HG02678 (cell line): Measurements from ENCODE around the gene ADH7.

ENCODE experiments used
- ATAC-seq: cut with Tn5 transposase; IDR thresholded peaks from one replicate; pipeline ENCODE4 v1.9.1; 2021; ENCODE audit warnings: mild to moderate bottlenecking, moderate library complexity; ENCODE audit not compliant: unreplicated experiment

ADH7 gene

DNA sequence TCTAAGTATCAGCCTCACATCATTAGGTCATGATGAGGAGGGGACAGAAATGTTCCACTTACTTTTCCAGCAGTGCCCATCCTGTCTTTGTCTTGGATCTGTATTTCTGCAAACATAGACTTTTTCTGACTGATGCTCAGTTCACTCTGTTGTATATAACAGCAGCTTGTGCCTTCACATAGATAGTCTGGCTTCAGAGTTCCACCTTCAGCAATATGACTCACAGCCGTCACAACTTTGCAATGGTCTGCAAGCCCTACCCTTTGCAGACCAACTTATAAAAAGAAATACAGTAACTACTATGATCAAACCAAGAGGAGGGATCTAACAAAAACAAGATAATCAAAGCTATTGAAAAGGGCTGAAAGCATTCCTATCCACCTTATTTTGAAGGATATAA is at the start of gene ADH7:
Gene ADH7, minus strand, starts transcription at position 189 of the 400 bp plus-strand sequence. Its CDS starts 109 bp downstream, at position 80.
- ATAC-seq = no peak

DNA sequence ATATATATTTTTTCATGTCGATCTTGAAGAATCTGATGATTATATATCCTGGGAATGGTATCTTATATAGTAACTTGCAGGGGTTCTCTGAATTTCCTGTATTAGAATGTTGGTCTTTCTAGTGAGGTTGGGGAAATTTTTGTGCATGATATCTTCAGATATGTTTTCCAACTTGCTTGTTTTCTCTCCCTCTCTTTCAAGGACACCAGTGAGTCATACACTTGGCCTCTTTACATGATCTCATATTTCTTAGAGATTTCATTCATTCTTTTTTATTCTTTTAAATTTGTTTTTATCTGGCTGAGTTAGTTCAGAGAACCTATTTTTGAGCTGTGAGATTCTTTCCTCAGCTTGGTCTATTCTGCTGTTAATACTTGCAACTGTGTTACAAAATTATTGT is 48.5 kb upstream of the ADH7 start:
- no peak for ATAC-seq

DNA sequence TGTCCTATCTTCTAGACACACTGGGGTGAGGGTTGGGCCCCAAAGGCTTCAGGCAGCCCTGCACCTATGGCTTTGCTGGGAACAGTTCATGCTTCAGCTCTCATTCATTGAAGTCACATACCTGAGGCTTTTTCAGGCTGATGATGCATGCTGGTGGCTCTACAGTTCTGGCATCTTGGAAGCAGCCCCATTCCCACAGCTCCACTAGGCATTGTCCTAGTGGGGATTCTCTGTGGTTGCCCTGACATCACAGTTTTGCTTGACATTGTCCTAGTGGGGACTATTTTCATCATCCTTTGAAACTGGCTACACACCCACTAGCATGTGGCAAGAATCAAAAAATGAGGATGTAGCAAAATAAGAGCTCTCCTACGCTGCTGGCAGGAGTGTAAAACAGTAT is 38.0 kb upstream of the ADH7 start:
- ATAC-seq = no peak

DNA sequence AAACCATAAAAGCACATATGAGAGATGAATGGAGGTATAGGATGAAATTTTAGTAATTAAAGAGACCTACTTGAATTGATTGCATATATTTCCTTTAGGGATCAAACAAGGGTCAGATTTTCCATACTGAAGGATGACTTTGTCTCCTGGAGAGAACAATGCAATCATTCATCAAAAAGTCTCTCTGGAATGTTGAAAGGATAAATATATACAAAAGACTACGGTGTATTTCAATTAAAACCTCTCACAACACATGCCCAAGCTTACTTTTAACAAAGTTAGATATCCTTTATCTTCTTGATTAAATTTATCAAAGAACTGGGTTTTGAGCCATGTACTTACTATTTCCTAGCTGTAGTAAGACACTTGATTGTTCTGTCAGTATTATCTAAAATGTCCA is 36.8 kb upstream of the ADH7 start:
- no peak for ATAC-seq

DNA sequence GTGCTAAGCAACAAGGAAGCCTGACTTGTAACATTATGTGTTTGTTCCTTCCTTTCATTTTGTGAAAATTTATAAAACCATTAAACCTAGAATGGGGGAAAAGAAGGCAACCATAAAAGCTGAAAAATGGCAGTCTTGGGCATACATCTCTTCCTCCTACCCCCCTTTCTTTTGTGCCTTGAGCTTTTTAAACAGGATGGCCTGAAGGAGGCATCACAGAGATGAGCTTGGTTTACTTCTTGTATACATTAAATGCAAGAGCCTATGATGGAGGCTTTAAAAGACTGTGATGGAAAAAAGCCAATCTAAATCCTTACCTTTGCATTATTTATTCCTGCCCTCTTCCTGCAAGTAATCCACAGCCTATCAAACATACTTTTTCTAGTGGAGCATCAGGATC is 36.2 kb upstream of the ADH7 start:
- ATAC-seq = no peak

DNA sequence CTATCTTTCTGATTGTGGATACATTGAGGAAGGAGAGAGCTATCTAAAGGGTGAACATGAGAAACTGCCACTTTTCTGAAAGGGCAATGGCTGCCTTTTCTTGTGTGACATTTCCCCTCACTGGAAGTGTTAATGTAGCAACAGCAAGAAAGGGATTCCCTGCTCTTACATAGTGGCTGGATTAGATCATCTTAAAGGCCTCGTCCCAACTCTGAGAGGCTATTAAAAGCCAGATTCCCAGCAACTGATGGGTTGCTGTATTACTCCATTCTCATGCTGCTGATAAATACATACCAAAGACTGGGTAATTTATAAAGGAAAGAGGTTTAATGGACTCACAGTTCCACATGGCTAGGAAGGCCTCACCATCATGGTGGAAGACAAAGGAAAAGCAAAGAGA is 33.7 kb upstream of the ADH7 start:
- ATAC-seq = no peak

DNA sequence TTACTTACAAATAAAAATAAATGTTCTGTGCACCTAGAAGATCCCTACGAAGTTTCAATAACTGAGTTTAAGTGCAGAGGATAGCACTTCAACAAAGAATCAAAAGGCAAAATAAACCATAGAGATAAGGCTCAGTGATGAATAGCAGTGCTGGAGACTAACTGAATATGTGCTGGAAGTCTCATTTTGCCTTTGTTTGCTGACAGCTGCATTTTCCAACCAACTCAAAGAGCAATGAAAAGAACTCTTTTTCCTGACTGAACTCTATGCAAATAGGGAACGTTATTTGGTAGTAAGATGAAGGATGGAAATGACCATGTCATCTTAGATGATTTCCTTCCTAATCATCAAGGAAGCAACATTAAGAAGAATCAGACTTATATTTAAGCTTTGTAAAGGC is 32.7 kb upstream of the ADH7 start:
- ATAC-seq = no peak

DNA sequence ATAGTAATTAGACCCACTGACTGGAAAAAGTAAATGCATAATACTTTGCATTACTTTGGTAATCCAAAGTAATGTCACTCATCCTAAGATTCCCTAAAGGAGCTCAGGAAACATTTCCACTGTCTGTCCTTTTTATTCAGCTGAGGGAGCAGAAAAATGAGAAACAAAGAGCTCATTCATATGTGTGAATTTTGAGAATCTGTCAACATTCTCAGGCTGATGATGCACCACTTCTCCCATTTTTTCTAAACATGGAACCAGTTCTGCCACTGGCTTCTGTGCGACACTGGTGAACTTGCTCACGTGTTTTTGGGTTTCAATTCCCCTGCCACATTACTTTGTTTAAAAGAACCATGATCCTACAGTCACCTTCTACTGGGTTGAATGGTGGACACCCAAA is 28.4 kb upstream of the ADH7 start:
- ATAC-seq = no peak

DNA sequence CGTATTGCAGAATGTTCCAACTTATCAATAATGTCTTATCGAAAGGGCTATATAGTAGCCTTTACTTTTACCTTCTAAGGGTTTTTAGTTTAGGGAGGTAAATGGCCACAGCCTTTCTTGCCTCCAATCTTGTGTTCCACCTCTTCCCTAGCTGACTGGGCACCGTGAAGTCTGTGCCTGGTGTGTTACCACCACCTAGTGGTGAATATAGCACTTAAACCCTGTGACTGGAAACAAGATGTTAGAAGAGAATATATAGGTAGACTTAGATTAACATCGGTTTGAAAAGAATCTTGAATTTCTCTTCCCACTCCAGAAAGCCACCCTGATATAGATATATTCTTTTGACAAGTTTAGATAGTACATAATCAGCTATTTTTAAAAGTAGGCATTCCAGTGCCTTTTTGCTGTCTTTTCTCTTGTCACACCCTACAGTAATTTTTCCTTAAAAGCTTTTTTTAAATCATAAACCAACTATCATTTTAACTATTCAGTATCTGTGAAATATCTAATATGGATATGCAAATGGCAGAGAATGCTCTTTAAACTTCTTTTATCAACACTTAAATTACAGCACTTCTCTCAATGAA is 27.8 kb upstream of the ADH7 start:
- ATAC-seq = peak; percentile 96

DNA sequence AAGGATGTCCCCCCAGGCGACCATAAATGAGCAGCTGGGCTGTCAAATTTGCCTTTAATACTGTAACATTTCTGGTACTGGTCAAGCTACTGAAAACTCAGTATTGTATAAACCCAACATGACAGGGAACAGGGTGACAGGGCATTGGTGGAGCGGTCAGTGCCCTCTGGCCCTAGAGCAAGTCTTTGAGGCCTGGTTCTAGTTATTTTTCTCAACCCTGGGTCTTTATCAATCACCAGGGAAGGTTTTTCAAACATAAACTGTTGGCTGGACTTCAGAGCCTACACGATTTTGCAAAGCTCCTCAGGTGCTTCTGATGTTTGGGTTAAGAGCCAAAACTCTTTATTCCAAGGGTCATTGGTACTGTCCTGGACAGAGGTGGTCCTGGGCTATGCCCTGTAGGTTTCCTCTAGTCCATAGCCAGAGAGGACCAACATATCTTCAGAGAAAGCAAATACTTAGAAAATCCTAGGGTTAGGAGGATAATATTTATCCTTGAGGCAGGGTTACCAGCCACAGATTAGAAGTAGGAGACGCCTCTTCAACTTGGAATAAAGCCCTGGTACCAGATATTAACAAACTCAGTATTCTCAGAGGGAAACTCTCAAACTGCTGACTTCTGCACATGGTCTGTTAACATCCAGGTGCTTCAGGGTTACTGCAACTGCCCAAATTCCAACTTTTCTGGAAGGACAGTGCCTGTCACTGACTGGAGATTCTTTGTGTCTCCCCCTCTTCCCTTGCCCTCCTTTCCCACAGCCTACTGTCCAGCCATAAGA is 26.7 kb upstream of the ADH7 start:
- ATAC-seq = no peak

DNA sequence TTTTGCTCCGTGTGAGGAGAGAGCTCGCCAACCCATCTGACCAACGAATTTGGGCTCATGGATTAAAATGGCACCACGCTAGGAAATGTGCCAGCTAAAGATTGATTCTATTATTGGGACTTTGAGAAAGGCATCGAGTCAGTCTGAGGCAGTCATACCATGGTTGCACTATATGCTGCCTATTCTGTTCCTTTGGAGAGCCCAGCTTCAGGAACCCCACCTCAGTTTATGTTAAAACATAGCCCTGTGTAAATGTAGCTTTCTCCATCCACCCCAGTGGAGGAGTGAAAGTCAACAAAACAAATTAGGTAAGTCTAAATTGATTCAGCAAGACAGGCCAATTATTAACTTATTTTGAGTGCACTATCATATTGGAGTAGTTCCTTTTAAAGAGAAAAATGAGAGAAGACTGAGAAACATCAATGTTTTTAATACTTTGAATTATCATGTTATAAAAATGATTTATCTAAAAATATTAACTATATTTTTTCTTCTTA is 24.5 kb upstream of the ADH7 start:
- no peak for ATAC-seq

DNA sequence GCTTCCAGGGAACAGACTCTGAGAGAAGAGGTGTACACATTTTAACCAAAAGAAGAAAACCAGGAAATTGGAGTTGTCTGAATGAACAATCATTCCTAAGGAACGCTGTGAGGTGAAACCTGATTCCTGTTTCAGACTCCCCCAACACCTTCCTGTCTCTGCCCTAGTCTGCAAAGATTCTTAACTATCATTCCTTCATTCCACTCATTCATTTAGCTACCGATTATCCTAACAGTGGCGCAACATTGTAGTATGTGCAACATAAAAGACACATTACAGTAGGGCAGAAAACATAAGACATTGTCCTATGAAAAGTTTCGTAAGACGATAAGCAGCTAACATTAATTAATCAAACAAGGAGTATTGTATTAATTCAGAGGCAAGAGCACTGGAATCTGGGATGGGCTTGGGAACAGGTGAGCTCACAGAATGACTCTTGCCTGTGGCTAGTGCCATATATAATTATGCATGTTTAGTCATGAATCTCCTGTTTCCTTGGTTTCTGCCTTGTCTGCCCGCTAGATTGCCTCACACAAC is 23.8 kb upstream of the ADH7 start:
- ATAC-seq = no peak

DNA sequence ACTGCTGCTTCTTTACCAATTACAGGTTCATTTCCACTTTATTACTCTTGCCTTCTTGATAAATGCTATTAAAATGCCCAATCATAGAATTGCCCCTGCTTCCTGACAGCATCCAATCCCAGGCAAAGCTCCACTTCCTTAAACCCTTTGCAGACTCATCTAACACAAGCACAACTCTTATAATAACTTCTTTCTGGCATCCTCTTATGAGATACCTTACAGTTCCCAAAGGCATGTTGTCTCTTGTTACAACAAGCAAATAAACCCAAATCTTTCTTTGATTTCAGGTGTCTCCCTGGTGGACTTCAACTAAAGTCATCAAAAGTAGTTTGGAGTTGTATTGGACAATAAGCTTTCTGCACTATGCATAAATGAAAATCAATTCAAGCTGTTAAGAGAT is 22.5 kb upstream of the ADH7 start:
- ATAC-seq = no peak

DNA sequence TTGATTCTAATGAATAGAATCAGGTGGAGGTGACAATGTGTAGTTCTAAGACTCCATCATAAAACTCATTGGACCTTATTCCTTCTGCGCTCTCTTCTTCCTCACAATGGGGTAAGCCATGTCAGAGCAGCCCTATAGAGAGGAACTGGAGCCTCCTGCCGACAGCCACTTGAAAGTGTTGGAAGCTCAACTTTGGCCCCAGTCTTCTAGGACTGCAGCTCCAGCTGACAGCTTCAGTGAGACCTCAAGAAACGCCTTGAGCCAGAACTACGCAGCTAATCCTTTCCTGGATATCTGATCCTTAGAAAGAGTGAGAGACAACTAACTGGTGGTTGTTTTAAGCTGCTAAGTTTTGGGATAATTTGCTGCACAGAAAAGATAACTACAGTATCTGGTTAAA is 22.1 kb upstream of the ADH7 start:
- ATAC-seq = no peak

DNA sequence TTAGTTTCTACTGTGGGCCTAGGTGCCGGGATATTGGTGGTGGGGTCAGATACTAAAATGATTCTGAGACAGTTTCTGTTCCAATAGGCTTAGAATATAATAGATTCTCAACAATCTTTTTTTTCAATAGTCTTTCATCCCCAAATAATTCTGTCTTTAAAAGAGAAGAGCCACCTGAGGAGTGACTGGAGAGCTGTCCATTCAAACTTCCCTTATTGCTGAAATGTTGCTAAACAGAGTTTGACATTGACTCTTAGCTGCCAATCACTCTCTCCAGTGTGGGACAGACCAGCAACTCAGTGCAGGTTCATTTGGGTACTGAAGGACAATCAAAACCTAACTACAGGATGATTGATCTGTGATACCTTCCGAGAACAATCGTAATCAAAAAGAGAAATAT is 12.4 kb upstream of the ADH7 start:
- peak; percentile 29 for ATAC-seq

DNA sequence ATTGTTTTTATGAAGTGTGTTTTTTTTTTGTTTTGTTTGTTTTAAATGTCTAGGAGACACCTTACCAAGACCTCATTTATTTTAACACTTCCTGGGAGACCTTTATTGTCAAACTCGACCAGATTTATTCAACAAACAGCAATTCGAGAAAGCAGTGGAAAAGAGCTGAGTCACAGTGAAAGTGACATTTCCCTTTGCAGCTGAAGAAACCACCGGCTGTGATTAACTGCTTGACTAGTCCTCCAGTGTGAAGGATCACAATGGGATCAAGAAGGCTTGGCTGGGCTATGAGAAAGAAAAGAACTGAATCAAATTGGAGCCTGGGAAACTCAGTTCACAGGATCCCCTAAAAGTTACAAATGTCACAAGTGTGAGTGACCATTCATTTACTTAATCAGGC is 11.9 kb upstream of the ADH7 start:
- ATAC-seq = peak; percentile 95

DNA sequence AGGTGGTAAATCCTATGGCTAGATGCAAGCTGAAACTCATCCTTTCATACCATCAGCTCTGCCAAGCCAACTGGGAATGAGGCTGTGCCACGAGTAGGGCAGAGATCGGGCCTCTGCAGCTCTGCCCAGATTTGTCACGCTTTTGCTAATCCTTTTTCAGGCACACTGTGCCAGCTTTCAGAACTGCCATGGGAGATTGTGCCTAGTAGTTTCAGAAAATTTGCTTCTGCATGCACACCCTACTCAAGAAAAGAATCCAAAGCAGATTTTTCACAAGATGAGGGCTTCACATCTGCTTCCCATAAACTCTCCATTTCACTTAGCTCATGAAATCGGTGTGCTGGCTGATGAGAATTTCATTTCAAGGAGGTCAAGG is 3.3 kb upstream of the ADH7 start:
- ATAC-seq = no peak

DNA sequence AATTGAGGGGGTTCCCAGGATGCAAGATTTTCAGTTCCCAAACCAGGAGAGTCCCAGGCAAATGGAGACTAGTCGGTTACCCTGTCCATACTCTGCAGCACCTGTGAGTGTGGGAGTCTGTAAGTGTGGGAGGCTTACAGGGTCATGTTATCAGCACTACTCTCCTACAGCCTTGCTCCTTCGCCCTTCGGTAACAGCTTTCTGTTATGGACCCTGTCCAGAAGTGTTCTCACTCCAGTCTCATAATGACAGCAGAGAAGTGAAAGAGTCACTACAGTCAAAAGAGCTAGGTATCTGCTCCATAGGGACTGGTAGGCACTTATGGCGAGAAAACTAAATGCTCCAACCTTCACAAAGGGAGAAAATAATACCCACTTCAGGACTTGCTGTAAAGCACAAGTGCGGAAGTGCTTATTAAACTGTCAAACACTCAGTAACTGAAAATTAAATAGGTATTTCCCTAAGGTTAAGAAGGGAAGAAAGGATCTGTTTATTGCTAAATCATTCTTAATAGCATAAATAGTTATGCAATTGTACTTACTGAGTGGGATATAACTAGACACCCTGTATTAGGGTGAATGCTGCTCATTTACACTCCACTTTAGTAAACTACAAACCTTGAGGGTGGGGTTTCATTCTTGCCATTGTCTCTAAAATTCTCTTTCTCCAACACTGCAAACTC is 2.7 kb upstream of the ADH7 start:
- no peak for ATAC-seq

DNA sequence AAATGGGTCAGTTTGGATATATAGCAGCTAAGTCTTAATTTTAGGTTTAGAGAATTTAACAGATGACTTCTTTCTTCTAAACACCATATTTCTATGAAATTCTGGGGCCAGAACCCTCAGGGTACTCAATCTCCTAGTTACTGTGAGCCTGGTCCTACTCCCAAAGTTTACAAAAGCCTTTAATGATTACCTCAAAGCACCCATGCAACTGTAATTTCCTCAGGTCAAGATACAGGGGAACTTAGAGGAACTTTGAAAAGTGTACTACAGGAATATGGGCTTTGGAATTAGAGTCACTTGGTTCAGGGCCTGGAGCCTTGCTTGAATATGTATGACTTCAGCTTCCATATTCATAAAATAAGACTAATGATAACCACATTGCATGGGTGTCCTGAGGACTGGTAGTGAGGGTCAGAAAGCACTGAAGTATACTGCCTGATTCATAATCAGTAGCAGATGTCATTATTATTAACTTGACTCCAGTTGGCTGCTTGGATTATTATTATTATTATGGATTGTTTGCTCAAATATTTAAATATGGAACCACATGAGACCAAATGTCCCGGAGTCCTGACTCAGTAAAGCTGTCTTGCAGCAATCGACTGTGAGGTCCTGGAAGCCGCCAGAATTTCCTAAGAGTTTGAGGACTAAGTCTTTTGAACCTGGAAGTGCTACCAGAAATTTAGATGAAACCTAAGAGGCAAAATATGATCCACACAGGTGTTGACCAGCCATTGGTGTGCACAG is 2.0 kb upstream of the ADH7 start:
- ATAC-seq = no peak

DNA sequence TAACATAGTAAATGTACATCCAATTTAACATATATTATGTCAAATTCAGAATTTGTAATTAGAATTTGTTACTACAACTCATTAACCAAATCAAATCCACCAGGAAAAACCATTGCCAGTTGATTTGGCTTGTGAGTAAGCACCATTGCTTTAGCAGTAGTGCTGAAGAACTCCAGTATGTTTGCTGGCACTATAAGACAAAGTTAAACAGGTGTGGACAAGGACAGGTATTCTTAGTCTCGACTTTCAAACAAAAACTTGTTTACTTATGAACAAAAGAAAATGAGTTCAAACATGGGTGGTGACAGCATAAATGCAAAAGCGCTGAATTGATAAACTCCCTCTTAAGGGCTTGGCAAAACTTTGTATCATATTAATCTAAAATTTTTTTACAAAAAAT is 1.3 kb upstream of the ADH7 start:
- ATAC-seq = no peak

DNA sequence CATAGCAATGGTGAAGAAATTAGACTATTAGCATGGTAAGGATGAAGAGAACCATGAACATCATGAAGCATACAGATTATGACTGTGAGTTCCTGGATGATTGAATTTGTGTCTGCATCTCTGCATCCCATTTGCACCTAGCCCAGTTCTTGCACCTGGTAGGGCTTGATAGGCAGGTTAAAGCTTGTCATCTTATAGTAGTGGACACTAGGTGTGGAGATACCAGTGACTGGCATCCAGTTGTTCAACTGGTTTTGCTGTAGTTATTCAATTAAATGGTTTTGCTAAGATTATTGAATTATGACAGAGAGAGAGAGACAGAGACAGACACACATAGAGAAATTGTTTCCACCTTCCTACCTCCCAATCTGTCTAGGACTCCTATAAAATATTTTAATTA is 5.0 kb downstream of the ADH7 start:
- no peak for ATAC-seq
